Right cardiac atrium (tissue), 5 donors: ENCODE data around the gene RELL2. TPM values are rescaled to one million over a fixed set of nuclear protein-coding genes. Genes with fewer than 3 reads are reported as not detected.

Experiments used
- ATAC-seq, 2 donors: fragments of 200-7000 bp; cut with Tn5 transposase; one replicate each; pipeline versions ENCODE4 v1.8.0 to v1.9.1; 2020; ENCODE audit warnings: moderate library complexity in 2 of 2, mild to moderate bottlenecking in 1 of 2
- DNase-seq, 3 donors: peaks; one replicate each; pipeline ENCODE4 v3.0.0-alpha.2; 2020
- H3K27ac ChIP-seq: one replicate; pipeline ENCODE4 v1.5.1; 2013; ENCODE audit warnings: mild to moderate bottlenecking, low read length, control low read depth, moderate library complexity
- H3K27me3 ChIP-seq: one replicate; pipeline ENCODE4 v1.6.1; 2013; ENCODE audit not compliant: control insufficient read depth, insufficient read depth
- H3K4me1 ChIP-seq: one replicate; pipeline ENCODE4 v1.6.1; 2013; ENCODE audit warnings: low read length; ENCODE audit not compliant: control insufficient read depth, insufficient read depth
- H3K4me3 ChIP-seq: one replicate; pipeline ENCODE4 v1.5.1; 2013; ENCODE audit warnings: low read length, control low read depth
- H3K9me3 ChIP-seq: one replicate; pipeline ENCODE4 v1.6.1; 2013; ENCODE audit warnings: low read length; ENCODE audit not compliant: control insufficient read depth
- WGBS: extraction: QIAGEN DNeasy Blood & Tissue Kit; methylation state at CpG from one replicate; pipeline ENCODE4 v1.1.7; 2013; 5-methylcytosine and 5-hydroxymethylcytosine counted together
- intact Hi-C, 4 donors: fragments of 100-400 bp; cut with DNase I; formaldehyde crosslinking; loops; one replicate each; pipeline versions ENCODE4 v1.11.0 to v1.14.0; 2022 to 2023
- polyA plus RNA-seq: library from polyadenylated mRNA; stranded (reverse); fragments of 200-250 nt; gene quantifications from one replicate; pipeline ENCODE4 v1.2.3, GENCODE V29; 2013
- total RNA-seq, 4 donors: library from RNA; stranded (reverse); fragmentation: NEBNext Ultra II Directional; extraction: Animal tissue kit (Norgen Biotek cat#: 25700); gene quantifications; one replicate each; pipeline ENCODE4 v1.2.1, GENCODE V29; 2021
- donor health status: healthy with polysubstance abuse.
- donor health status: DM: no; HTN: yes; CAD: no.
- donor health status: DM: no; HTN: no; CAD: no.
- donor health status: DM: no; HTN: yes; CAD: no; lungs with severe emphysema.
- donor health status: DM: yes; HTN: yes; CAD: no.

Gene RELL2
- total and polyA plus RNA-seq, 5 donors, result 1.2 to 2.0 (median 1.4) TPM

DNA sequence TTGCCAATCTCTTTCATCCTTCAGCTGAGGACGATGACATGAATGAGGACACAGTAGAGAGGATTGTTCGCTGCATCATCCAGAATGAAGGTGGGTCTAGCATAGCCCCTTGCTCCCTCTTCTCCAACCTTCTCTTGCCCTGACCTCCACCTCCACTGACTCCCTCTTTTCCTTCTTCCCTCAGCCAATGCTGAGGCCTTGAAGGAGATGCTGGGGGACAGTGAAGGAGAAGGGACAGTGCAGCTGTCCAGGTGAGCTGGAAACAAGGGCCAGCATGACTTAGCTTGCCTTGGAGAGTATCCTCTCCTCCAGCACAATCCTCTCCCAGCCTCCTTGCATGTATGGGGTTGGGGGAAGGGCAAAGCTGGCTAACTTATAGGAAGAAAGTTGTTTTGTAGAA lies 2.0 kb downstream of the RELL2 start:
- DNase-seq, result no peak
- WGBS, result 90% methylated on average over 2 of the region's 2 CpGs
- Histone ChIP-seq H3K9me3 (no peaks in the 10 kb centered on the region), H3K27ac (no peak overlapping the region), H3K27me3 (no peaks in the 10 kb centered on the region), H3K4me3 (no peak overlapping the region), H3K4me1 (peaks cover 5% of the 10 kb centered on the region)
- no peak for ATAC-seq
- intact Hi-C loops, result no loop called here

DNA sequence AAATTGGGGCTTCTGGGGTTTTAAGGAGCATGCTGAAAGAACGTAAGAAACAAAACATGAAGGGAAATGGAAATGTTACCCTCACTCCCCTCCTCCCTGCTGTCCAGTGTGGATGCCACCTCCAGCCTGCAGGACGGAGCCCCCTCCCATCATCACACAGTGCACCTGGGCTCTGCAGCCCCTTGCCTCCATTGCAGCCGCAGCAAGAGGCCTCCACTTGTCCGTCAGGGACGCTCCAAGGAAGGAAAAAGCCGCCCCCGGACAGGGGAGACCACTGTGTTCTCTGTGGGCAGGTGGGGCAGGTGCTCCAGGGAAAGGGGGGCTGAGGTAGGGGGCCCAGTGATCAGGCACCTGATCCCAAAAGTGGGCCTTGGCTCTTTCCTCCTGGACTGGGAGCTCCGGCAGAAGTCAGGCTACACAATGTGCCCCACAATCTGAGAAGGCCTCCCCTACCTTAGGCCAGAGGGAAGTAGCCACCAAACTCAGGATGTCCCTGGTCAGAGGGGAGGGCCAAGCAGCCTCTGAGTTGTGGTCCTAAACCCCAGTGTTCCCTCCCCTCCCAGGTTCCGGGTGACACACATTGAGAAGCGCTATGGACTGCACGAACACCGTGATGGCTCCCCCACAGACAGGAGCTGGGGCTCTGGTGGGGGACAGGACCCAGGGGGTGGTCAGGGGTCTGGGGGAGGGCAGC lies 2.7 kb downstream of the RELL2 start:
- Histone ChIP-seq H3K4me3 (no peak overlapping the region), H3K4me1 (peaks cover 5% of the 10 kb centered on the region), H3K9me3 (no peaks in the 10 kb centered on the region), H3K27me3 (no peaks in the 10 kb centered on the region), H3K27ac (no peak overlapping the region)
- no peak for DNase-seq
- intact Hi-C loops, result no loop called here
- ATAC-seq, result no peak
- 88% methylated on average over 12 of the region's 12 CpGs for WGBS

DNA sequence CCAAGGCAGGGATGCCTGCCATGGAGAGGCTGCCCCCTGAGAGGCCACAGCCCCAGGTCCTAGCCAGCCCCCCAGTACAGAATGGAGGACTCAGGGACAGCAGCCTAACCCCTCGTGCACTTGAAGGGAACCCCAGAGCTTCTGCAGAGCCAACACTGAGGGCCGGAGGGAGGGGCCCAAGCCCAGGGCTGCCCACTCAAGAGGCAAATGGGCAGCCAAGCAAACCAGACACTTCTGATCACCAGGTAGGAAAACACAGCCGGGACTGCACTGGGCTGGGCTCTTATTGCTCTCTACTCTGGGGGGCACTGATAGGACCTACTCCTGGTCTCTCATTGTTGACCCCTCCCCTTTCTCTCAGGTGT lies 3.2 kb downstream of the RELL2 start:
- Histone ChIP-seq H3K4me3 (no peak overlapping the region), H3K27me3 (no peaks in the 10 kb centered on the region), H3K9me3 (no peaks in the 10 kb centered on the region), H3K4me1 (peaks cover 4% of the 10 kb centered on the region), H3K27ac (no peak overlapping the region)
- ATAC-seq (no peak), DNase-seq (no peak)
- 93% methylated on average over 3 of the region's 3 CpGs for WGBS
- intact Hi-C loops, result no loop called here

DNA sequence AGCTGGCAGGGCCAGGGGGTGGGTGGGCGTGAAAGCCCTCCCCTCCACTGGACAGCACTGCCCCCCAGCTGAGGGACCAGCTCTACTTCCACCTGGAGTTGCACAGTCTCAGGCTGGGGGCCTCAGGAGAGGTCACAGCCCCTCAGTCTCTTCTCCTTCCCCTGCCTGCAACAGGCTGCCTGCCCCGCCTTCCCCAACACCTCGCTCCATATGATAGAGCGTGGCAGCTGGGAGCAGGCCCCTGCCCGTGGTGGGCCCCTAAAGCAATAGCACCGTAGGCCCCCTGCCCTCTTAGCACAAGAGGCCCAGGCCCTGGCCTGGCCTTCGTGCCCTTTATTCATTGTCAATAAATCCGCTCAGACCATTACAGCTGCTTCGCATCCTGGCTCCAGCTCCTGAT lies 3.9 kb downstream of the RELL2 start:
- intact Hi-C loops, result no loop called here
- H3K27me3 ChIP-seq, result no peaks in the 10 kb centered on the region
- H3K27ac ChIP-seq, result no peak overlapping the region
- WGBS, result 85% methylated on average over 9 of the region's 9 CpGs
- ATAC-seq (no peak), DNase-seq (no peak)
- no peaks in the 10 kb centered on the region for H3K9me3 ChIP-seq
- peaks cover 3% of the 10 kb centered on the region for H3K4me1 ChIP-seq
- no peak overlapping the region for H3K4me3 ChIP-seq

DNA sequence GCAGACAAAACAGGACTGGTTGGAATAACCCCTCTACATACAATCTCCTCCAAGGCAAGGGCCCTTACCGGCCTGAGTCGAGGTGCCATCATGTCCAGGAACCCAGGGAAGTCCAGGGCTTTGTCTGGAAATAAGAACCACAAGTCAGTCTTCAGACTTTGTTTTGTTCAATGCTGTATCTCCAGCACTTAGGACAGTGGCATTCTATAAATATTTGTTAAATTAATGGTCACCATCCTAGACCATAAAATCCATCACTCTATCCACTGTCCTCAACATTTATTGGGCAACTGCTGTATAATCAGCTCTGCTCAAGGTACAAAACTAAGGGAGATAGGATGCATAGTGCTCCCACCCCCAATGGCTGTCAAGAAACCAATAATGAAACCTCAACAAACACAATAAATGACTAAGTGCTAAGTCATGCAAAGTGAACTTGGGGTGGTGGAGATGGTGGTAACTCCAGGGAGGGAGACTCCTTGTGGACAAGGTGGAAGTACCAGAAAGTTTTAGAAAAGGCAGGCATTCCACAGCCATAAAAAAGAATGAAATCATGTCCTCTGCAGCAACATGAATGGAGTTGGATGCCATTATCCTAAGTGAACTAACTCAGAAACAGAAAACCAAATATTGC lies 5.0 kb downstream of the RELL2 start:
- Histone ChIP-seq H3K4me3 (no peak overlapping the region), H3K27me3 (no peaks in the 10 kb centered on the region), H3K27ac (no peak overlapping the region), H3K4me1 (no peaks in the 10 kb centered on the region), H3K9me3 (no peaks in the 10 kb centered on the region)
- ATAC-seq (no peak), DNase-seq (no peak)
- 90% methylated on average over 2 of the region's 2 CpGs for WGBS
- intact Hi-C loops, result no loop called here

- Histone ChIP-seq H3K9me3 (no peaks in the 10 kb centered on the region), H3K27ac (no peak overlapping the region), H3K4me1 (no peaks in the 10 kb centered on the region), H3K27me3 (no peaks in the 10 kb centered on the region), H3K4me3 (no peak overlapping the region)
- no peak for DNase-seq
- intact Hi-C loops, result no loop called here
- ATAC-seq, result no peak
- WGBS, result 92% methylated on average over 6 of the region's 6 CpGs
These were observed 9.2 kb downstream of the RELL2 start for GRCh38 chr5:141646026-141646425.

GRCh38 chr5:141647242-141647641 lies 10.4 kb downstream of the RELL2 start:
- no peak overlapping the region for H3K4me3 ChIP-seq
- H3K27me3 ChIP-seq, result no peaks in the 10 kb centered on the region
- H3K9me3 ChIP-seq, result no peaks in the 10 kb centered on the region
- intact Hi-C loops, result no loop called here
- WGBS, result 89% methylated on average over 5 of the region's 5 CpGs
- no peak for DNase-seq
- ATAC-seq, result no peak
- no peaks in the 10 kb centered on the region for H3K4me1 ChIP-seq
- no peak overlapping the region for H3K27ac ChIP-seq

DNA sequence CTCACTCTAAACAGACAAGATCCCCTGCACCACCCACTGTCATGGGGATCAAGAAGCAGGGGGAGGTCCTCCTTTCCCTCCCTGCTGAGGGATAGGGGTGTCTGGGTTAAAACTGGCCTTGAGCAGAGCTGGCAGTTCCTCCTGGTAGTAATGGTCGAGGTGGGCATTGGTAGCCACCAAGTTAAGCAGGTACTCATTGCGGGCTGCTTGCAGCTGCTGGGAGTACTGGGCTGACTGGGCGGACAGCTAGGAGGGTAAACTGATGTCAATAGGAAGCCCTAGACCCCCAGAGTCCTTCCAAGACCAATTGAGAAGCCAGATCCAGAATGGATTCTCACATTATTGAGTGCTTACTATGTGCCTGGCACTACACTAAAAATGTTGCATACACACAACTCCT lies 11.1 kb downstream of the RELL2 start:
- ATAC-seq, result no peak
- H3K27ac ChIP-seq, result no peak overlapping the region
- WGBS, result 87% methylated on average over 3 of the region's 3 CpGs
- no peaks in the 10 kb centered on the region for H3K4me1 ChIP-seq
- H3K9me3 ChIP-seq, result no peaks in the 10 kb centered on the region
- no peak for DNase-seq
- no peaks in the 10 kb centered on the region for H3K27me3 ChIP-seq
- intact Hi-C loops, result no loop called here
- no peak overlapping the region for H3K4me3 ChIP-seq

DNA sequence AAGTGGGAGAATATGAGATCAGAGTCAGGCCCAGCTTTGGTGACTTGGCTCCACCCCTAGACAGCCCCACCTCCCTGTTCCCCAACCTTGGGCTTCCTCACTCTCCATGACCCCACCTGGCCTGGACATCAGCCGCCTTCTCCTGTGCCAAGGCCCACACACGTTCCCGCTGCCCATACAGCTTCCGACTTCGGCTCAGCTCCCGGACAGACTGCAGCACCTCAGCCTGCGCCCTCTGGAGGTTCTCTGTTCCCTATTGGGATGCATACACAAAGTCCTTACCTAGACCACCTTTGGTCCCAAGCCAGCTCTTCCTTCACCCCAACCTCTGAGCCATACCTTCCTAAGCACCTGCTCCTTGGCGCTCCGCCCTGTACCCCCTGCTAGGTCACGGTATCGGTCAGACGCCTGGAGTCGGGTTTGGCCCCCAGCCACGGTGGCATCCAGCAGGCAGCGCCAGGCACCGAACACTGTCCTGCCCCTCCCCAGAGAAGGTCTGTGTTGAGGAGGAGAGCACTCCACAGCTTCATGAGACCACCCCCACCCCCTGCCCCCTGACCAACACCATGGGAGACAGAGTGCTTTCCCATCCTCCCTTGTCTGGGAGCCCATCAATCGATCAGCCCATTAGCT lies 12.4 kb downstream of the RELL2 start:
- Histone ChIP-seq H3K27ac (no peak overlapping the region), H3K9me3 (no peaks in the 10 kb centered on the region), H3K4me3 (no peak overlapping the region), H3K4me1 (no peaks in the 10 kb centered on the region), H3K27me3 (no peaks in the 10 kb centered on the region)
- intact Hi-C loops, result no loop called here
- WGBS, result 89% methylated on average over 17 of the region's 17 CpGs
- ATAC-seq, result no peak
- peak in 2 of 3 donors; percentile 69 for DNase-seq

GRCh38 chr5:141649972-141650371 lies 13.2 kb downstream of the RELL2 start:
- no peak for DNase-seq
- Histone ChIP-seq H3K4me3 (no peak overlapping the region), H3K4me1 (no peaks in the 10 kb centered on the region), H3K9me3 (no peaks in the 10 kb centered on the region), H3K27me3 (no peaks in the 10 kb centered on the region), H3K27ac (no peak overlapping the region)
- intact Hi-C loops, result no loop called here
- no peak for ATAC-seq

GRCh38 chr5:141650851-141651727 lies 14.3 kb downstream of the RELL2 start, which contains the start of gene FCHSD1:
Gene FCHSD1, minus strand, starts transcription at chr5:141651418. Its CDS starts 50 bp downstream, at chr5:141651368.
- Histone ChIP-seq H3K9me3 (no peaks in the 10 kb centered on the region), H3K4me3 (peak within 1 kb of the TSS; percentile 49), H3K27me3 (no peaks in the 10 kb centered on the region), H3K27ac (no peak within 1 kb of the TSS), H3K4me1 (no peaks in the 10 kb centered on the region)
- DNase-seq (peak; percentile 88 to 96 (median 96)), ATAC-seq (peak; percentile 94)
- WGBS, result 4% methylated on average over 50 of the region's 50 CpGs
- intact Hi-C loops, result no loop called here
